Tibial artery (tissue), 4 donors: Measurements from ENCODE around the gene IPO5.
A peak's percentile ranks its signal among the peaks of the same experiment; 100 is the strongest.

Source experiments
- DNase-seq, 2 donors: peaks; one replicate each; pipeline ENCODE4 v3.0.0-alpha.2; 2019
- H3K27ac ChIP-seq, 2 donors: fragments of 200-600 bp; sonication (generic) in 1 of 2; 1 replicate in 1 of 2; 2 replicates in 1 of 2; pipeline ENCODE4 v1.5.1; 2018 to 2019; ENCODE audit warnings: mild to moderate bottlenecking in 1 of 2
- H3K27me3 ChIP-seq, 2 donors: fragments of 200-600 bp; sonication (generic) in 1 of 2; one replicate each; pipeline versions ENCODE4 v1.5.1 to v1.6.0; 2016 to 2019
- H3K36me3 ChIP-seq, 3 donors: fragments of 200-600 bp; sonication (generic) in 2 of 3; one replicate each; pipeline ENCODE4 v1.5.1; 2016 to 2019; ENCODE audit warnings: mild to moderate bottlenecking in 2 of 3
- H3K4me1 ChIP-seq, 4 donors: fragments of 200-600 bp; sonication (generic) in 2 of 4; 1 replicate in 3 of 4; 2 replicates in 1 of 4; pipeline ENCODE4 v1.5.1; 2016 to 2019
- H3K4me3 ChIP-seq, 2 donors: fragments of 200-600 bp; sonication (generic) in 1 of 2; 1 replicate in 1 of 2; 2 replicates in 1 of 2; pipeline ENCODE4 v1.5.1; 2018 to 2019; ENCODE audit warnings: mild to moderate bottlenecking in 2 of 2
- H3K9me3 ChIP-seq, 3 donors: fragments of 200-600 bp; sonication (generic) in 1 of 3; one replicate each; pipeline ENCODE4 v1.5.1; 2016 to 2019
- CTCF ChIP-seq, 2 experiments: fragments of 200-600 bp in 1 of 2; fragments of 450-650 bp in 1 of 2; IDR thresholded peaks; one replicate each; pipeline ENCODE4 v1.5.1; 2017 to 2019; ENCODE audit warnings: antibody characterized with exemption in 2 of 2, mild to moderate bottlenecking in 1 of 2, moderate library complexity in 1 of 2
- intact Hi-C: fragments of 100-400 bp; cut with DNase I; formaldehyde crosslinking; loops from one replicate; pipeline ENCODE4 v1.15.0; 2023; ENCODE audit warnings: low total_unique reads

IPO5 gene

DNA sequence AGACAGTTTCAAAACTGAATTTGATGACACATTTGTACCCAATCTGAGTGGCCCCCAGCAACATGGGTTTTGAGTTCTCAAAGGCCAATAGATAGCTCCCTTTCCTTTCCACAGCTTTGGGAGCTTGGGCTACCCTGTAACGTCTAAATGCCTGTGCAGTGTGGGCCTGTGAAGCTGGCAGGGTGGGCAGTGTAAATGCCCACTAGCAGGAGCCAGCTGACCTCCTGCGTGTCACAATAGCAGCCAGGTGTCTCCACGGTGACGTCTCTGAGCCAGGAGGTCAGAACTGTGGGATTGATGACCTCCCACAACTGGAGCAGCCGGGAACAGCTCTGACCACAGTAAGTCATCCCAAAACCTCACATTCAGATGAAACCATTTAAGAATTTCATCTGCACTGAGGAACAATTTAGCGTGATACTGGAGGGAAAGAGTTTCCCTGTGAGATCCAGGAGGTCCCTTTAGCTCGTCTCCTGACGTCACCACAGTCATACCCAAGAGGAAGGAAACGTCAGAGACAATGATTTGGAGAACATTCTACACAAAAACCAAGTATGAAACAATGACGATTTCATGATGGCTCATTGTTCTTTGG lies at the start of gene IPO5:
IPO5 (plus strand) TSS at position 300 of the 595 bp plus-strand sequence. CDS start 23,022 bp downstream, outside the sequence.
- no peaks in the 10 kb centered on the region for H3K36me3 ChIP-seq
- no peak for DNase-seq
- no peaks in the 10 kb centered on the region for H3K9me3 ChIP-seq
- intact Hi-C loops = no loop called here
- H3K4me1 ChIP-seq = no peaks in the 10 kb centered on the region
- TF ChIP-seq CTCF (IDR thresholded peaks at IDR 0.05) = no peak
- H3K4me3 ChIP-seq = no peak within 1 kb of the TSS
- no peaks in the 10 kb centered on the region for H3K27me3 ChIP-seq
- H3K27ac ChIP-seq = no peak within 1 kb of the TSS

DNA sequence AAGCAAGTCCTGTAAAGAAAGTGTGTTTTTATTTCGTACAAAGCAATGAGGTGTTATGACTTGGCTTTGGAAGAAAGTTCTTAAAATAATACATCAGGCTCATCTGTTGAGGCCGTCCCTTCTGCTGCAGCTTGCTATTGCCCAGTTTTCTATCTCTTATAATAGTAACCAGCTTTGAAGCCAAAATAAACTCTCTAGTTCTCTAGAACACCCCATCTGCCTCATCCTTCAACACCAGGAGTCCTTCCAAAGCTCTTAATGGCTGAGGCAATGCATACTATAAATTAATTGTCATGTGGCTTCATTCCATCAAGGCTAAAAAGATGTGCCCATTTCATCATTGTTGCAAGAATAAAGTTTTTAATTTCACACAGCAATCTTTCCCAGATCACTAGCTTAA lies 49.4 kb upstream of the IPO5 start:
- no peak for DNase-seq

DNA sequence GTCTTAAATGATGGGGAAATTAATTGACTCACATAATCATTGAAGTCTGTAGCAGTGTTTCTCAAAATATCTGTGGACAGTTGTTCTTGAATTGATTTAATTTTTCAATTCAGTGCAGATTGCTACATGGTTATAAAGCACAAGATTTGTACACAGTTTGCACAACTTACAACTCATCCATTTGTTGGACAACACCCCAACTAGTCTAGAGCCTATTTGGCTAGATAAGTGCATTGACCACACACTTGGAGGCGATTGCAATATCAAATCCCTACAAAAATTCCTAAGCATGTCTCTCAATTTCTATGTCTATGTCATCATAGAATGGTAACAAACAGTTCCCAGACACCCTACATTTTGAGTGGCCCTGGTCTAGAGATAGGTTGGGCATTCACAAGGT lies 48.0 kb upstream of the IPO5 start:
- DNase-seq = no peak
- no peak for TF ChIP-seq CTCF (IDR thresholded peaks at IDR 0.05)
- H3K36me3 ChIP-seq = no peaks in the 10 kb centered on the region
- intact Hi-C loops = no loop called here
- H3K4me3 ChIP-seq = no peak overlapping the region
- H3K27me3 ChIP-seq = no peaks in the 10 kb centered on the region
- no peak overlapping the region for H3K27ac ChIP-seq
- H3K9me3 ChIP-seq = no peaks in the 10 kb centered on the region
- H3K4me1 ChIP-seq = no peaks in the 10 kb centered on the region

More for the DNA sequence above, 49.4 kb upstream of the IPO5 start:
- Histone ChIP-seq H3K4me3 (no peak overlapping the region), H3K27ac (no peak overlapping the region), H3K27me3 (no peaks in the 10 kb centered on the region), H3K9me3 (no peaks in the 10 kb centered on the region), H3K4me1 (no peaks in the 10 kb centered on the region), H3K36me3 (no peaks in the 10 kb centered on the region)
- intact Hi-C loops = no loop called here
- TF ChIP-seq CTCF (IDR thresholded peaks at IDR 0.05) = no peak

DNA sequence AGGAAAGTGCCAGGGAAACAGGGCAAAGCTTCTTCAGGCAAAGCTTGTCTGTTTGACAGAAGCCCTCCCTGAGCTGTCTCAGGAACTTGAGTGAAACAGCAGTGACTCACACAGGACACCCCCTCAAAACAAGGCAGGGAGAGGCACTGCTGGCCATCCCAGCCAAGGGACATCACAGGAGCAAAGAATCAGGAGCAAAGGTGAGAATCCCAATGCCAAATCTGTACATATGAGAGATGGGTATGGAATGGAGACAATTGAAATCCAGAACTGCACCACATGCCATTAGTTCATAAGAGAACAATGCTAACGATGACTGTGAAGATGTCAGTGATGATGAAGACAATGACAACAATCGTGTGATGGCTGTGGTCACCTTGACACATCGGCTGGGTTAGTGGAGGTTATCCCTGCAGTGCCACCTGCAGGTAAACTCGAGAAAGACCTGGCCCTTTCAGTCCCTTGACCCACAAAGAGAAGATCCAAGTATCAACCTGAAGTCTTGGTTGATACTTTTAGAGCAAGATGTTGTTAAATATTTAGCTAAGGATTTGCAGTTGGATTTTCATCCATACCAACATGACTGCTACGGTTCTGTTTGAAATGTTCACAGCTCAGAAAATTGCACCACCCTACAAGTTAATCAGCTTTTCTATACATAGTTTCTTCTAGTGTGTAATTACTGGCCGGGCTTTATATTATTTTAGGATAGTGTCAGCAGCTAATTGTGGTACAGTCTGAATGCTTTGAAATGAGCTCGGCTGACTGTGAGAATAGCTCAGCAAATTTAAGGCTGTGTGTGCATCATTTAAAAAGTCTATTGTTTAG lies 42.0 kb upstream of the IPO5 start:
- intact Hi-C loops = no loop called here
- no peak overlapping the region for H3K27ac ChIP-seq
- no peaks in the 10 kb centered on the region for H3K27me3 ChIP-seq
- DNase-seq = no peak
- no peaks in the 10 kb centered on the region for H3K36me3 ChIP-seq
- no peak overlapping the region for H3K4me3 ChIP-seq
- H3K9me3 ChIP-seq = no peaks in the 10 kb centered on the region
- TF ChIP-seq CTCF (IDR thresholded peaks at IDR 0.05) = peak in 1 of 2 experiments; percentile 6
- H3K4me1 ChIP-seq = no peaks in the 10 kb centered on the region

DNA sequence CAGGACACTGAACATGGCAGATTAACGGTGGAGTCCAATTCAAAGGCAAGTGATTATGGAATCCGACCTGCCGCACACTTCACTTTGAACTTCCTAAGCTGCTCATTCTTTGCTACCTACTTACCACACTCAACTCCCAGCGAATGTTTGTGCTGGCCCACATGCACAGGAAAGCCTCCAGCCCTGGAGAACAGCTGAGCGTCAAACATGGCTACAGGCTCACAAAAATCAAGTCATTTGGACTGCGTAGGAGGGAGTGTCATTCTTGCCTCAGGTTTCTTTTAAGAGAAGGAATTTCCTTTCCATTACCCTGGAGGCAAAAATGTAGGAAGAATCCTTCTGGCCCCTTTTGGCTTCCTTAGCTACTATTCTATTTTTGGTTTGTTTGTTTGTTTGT lies 41.3 kb upstream of the IPO5 start:
- no peaks in the 10 kb centered on the region for H3K36me3 ChIP-seq
- no peak for TF ChIP-seq CTCF (IDR thresholded peaks at IDR 0.05)
- H3K27ac ChIP-seq = no peak overlapping the region
- no peaks in the 10 kb centered on the region for H3K27me3 ChIP-seq
- no peaks in the 10 kb centered on the region for H3K4me1 ChIP-seq
- DNase-seq = no peak
- intact Hi-C loops = no loop called here
- no peaks in the 10 kb centered on the region for H3K9me3 ChIP-seq
- no peak overlapping the region for H3K4me3 ChIP-seq
